NCI-H524 (cell line): ENCODE measurements around the gene WDR55.
"Not testable (repeated sequence)": the region's sequence is repeated elsewhere in the genome, so short reads cannot be mapped to it uniquely, and the experiment has no call there.

Experiments used
- DNase-seq, 2 experiments: peaks; one replicate each; lab custom pipeline; 2025; lab: John Stamatoyannopoulos, UW

Gene WDR55

DNA sequence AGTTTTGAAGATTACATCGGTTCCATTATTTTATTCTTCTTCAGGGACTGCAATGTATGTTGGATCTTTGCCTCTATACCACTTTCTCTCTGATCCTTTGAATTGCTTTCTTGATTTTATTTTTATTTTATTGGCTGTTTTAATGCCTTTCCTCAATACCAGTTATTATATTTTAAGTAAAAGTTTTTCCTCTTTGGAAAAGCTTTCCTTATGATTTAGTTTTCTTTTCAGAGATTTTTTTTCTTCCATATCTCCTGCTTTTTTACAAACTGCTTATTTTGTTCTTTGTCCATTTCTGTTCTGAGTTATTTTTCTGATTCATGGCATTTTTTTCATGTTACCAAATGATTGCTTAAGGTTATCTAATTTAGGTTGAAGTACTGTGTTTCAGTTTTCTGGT lies 47.1 kb downstream of the WDR55 start:
- no peak for DNase-seq

GRCh38 chr5:140713562-140714094 lies 48.9 kb downstream of the WDR55 start:
- no peak for DNase-seq

DNA sequence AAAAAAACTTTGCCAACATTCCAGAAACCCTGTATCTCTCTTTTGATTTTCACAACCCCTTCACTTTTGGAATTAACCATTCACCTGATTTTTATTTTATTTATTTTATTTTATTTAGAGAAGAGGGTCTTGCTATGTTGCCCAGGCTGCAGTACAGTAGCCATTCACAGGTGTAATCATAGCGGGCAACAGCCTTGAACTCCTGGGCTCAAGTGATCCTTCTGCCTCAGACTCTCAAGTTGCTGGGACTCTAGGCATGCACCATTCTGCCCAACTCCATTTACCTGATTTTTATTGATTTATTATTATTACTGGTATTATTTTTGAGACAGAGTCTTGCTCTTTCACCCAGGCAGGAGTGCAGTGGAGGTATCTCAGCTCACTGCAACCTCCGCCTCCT lies 51.5 kb downstream of the WDR55 start:
- DNase-seq, result not testable (repeated sequence)

- DNase-seq, result no peak
Measured at GRCh38 chr5:140718266-140718592, 53.5 kb downstream of the WDR55 start.

- not testable (repeated sequence) for DNase-seq
Measured at GRCh38 chr5:140720738-140721137, 56.0 kb downstream of the WDR55 start.

GRCh38 chr5:140721395-140721794 lies 56.7 kb downstream of the WDR55 start:
- peak in 1 of 2 experiments; percentile 37 for DNase-seq
